Stimulated activated CD8-positive, alpha-beta memory T cell treated with anti-CD3 and anti-CD28 coated beads, Interleukin-7, amount 100 ng/mL, for 1 hour (primary cell): ENCODE results near the gene KIAA1217.

Experiments used
- DNase-seq, 2 donors: peaks; one replicate each; pipeline ENCODE4 v3.0.0-alpha.2; 2020; ENCODE audit warnings: low read depth in 2 of 2

Gene KIAA1217

DNA sequence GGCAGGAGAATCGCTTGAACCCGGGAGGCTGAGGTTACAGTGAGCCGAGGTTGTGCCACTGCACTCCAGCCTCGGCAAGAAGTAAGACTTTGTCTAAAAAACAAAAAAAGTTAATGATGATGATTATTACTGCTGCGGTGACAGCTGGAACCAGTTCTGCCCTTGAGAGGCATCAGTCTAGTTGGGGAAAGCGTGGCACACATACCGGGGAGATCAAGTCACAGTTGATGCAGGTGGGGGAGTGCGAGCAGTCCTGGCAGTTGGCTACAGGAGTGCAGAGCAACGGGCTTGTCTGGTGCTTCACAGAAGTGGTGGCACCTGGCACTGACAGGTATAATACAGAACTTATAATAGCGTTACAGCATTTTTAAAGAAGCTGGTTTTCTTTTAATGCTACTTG, 341.7 kb downstream of the KIAA1217 start:
- DNase-seq: no peak

DNA sequence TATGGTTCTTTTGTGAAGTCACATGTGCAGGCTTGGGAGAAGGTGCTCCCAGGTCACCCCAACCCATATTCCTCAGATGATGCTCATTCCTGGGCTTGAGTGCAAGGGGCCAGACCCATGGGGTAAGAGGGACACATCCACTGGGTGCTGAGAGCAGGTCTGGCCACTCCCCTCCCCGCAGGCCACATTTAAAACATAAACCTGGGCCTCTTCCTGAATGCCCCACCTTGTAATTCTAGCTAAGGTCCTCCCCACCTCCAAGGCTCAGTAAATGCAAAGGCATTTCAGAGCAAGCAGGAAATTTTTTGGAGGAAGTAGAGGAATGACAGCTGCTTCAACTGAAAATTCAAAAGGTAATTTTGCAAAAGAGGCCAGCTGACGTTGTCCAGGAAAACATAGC, 342.2 kb downstream of the KIAA1217 start:
- no peak for DNase-seq

DNA sequence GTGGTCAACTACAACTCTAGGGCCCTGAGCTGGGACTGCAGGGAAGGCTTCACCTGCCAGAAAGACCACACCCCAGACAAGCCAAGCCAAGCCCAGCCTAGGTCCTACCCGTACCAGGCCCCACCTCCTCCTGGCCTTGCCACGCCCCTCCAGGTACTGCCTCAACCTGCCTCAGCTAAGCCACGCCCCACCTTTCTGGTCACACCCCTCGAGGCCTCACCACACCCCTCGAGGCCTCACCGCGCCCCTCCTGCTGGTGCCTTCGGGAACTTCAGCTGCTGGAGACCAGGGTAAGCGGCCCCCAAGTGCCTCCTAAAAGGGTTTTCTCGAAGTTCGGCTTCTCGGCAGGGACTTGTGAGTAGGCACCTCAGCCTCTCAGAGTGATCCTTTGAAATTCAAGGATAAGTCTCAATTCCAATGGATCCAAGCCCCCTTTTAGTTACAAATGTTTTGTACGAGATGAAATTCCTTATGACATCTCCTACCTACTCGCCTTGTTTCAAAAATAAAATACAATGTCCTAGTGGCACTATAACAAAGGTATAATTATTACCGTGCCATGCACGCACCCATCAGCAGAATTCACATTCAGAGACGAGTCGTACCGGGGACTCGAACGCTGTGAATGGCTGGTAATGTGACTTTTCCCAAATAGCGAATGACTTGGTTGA, 343.5 kb downstream of the KIAA1217 start:
- DNase-seq: no peak

DNA sequence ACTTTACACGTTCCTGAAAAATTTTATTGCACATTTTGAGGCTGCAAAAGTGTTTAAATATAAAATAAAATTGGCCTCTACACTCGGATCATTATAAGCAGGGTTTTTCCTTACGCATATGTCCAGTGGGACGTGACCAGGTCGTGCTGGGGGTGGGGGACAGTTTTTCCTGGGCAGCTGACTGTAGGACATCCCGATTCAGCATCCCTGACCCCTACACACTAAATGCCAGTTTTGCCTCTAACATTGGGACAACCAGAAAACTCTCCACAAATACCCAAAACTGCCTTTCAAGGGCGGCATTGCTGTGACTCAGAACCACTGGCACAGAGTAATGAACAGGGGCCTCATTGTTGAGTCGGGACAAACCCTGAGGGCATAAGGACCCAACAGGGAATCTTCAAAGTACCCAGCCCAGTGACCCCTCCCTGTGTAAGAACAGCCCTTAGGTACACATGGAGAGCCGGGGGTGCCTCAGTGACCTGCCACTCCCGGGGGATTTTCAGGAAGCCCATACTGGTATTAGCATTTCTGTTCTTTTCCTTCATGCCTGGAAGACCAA, 344.2 kb downstream of the KIAA1217 start:
- no peak for DNase-seq

DNA sequence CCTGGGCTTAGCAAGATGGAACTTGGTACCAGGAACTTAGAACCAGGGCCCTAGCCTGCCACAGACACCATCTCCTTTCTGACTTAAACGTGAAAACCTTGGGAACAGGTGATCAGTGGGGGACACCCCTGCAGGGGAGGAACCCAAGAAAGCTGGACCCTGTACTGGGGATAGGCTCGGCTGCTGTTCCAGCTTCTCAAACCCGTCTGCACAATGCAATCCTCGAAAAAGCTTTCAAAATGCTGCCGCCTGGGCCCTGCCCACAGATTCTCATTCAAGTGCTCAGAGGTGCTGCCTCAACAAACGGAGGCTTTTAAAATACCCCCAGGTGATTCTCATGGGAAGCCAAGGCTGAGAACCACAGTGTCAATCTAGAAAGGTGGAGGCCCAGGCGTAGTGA, 345.1 kb downstream of the KIAA1217 start:
- no peak for DNase-seq

DNA sequence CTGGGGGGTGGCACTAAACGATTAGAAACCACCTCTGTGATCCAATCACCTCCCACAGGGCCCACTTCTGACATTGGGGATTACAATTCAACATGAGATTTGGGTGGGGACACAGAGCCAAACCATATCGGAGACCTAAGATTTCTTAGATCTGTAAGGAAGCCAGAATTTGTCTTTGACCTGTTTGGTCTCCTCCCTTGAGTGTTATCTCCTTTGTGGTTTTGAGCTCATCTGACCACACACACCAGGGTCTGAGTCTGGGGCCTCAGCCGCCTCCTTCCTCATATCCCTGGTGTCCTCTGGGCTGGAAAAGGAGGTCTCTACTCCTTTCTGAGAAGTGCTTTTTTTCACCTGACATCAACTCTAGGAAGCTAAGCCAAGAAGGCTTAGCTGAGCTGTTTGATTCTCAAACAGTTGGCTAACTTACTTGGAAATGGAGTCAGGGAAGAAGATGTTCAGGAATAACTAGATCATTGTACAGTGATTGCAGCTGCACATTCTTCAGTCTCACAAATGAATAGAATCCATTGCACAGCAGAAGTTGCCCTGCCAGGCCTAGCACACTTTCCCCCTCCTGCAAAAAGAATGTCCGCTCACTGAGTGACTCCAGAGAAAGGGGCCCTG, 347.3 kb downstream of the KIAA1217 start:
- DNase-seq: no peak

DNA sequence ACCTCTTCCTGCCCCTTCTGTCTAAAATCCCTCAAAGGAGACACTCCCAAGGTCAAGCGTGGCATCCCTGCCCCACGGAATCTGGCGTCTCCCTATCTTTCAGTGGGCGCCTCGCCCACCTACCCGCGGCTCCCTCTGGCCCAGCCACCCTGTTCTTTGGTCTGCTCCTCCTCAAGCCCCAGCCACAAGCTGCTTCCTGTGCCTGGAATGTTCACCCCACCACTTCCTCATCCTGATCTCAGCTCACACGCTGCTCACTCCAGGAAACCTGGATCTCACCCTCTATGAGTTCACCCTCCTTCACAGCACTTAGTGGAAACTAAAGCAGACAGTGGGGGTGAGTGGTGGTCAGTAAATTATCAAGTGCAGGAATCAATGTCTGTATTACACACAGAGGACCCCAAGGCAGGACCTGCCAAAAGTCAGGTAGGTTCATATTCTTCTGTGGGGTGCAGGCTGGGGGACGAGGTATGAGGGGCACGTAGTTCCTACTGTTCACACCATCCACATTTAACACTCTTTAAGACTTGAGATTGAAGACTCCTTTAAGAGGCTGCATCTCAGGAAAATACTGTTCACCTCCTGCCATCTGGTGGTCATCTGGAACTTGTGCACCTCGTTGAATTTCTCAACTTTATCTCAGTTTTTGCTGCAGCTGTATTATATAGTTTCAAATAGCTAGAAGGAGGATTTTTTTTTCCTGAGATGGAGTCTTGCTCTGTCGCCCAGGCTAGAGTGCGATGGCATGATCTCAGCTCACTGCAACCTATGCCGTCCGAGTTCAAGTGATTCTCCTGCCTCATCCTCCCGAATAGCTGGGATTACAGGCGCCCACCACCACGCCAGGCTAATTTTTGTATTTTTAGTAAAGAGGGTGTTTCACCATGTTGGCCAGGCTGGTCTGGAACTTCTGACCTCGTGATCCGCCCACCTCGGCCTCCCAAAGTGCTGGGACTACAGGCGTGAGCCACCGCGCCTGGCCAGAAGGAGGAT, 348.1 kb downstream of the KIAA1217 start:
- DNase-seq: no peak

DNA sequence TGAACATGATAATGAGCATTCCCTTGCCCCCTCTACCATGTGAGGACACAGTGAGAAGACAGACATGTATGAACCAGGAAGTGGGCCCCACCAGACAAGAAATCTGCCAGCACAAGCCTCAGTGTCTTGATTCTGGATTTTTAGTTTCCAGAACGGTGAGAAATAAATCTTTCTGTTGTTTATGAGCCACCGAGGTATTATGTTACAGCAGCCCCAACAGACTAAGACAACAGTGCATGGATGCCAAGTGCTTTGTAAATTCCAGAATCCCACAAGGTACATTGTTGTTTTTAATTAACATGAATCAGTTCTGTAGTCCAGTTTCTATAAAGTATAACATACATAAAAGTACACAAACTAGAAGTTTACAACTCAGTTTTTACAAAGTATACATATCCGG, 352.5 kb downstream of the KIAA1217 start:
- no peak for DNase-seq

DNA sequence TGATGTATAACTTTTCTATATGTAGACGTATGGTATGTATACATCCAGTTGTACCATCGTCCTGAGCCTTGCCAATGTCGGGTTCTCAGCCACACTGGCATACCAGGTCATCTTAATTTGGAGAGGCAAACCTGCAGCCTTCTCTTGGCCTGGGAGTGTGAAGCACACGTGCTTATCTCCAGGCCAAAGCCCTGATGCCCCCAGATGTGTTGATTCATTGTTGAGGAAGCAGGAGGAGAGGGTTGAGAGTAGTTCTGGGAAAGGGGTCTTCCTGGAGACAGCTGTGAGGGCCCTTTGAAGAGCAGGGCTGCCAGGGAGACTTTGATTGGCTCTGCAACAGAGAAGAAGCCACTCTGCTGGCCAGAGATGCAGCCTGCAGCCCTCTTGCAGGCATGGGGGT, 359.1 kb downstream of the KIAA1217 start:
- no peak for DNase-seq

DNA sequence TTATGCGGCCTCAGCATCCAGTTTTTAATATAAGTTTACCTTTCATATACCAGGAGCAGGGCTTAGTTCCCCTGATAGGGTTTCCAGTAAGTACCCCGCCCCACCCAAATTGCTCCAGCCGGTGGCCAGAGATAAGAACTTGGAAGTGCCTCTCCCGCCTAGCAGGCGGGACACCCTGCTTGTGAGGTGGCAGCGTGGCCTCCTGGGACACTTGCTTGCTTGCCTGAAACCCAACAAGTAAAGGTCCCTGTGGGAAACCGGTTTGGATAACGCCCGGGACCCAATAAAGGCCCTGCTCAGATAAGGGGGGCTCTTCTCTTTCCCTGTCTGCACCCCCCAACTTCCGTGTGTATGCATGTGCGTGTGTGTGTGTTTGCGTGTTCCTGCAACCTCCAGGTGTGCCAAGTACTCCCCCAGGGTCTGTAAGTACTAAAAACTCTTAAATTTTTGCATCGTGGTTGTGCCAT, 360.4 kb downstream of the KIAA1217 start:
- DNase-seq: no peak

DNA sequence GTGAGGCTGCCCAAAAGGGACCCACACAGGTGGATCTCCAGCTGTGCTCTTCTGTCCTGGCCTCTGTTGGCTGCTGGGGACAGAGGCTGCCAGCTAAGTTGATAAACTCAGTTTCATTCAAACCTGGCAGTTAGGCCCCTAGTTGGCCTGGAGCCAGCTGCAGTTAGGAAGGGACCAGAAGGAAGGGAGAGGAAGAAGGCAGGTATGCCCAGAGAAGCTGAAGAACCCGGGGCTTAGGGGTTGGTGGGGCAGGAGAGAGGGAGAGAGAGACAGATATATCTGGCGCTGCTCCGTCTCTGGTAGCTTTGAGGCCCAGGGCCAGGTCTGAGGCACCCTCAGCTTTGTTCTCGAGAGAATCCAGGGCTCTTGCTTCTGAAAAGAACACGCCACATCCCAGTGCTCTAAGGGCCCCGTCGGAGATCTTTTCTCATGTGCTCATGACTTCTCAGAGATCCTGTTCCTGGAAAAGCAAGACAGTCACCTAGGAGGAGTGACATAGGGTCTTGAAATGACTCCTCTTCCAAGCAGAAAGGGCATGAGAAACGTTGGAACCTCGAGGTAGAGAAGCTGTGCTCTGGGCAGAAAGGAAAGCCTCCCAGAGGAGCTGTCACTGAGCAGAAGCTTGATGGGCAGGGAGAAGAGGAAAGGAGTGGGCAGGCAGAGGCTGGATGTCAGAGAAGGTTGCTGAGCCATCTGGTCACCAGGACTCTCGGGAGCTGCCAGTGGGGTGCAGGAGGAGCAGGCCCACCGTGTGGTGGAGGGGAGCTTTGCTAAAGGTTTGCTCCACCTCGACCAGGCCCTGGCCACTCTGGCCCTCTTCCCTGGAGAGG, 361.1 kb downstream of the KIAA1217 start:
- no peak for DNase-seq

DNA sequence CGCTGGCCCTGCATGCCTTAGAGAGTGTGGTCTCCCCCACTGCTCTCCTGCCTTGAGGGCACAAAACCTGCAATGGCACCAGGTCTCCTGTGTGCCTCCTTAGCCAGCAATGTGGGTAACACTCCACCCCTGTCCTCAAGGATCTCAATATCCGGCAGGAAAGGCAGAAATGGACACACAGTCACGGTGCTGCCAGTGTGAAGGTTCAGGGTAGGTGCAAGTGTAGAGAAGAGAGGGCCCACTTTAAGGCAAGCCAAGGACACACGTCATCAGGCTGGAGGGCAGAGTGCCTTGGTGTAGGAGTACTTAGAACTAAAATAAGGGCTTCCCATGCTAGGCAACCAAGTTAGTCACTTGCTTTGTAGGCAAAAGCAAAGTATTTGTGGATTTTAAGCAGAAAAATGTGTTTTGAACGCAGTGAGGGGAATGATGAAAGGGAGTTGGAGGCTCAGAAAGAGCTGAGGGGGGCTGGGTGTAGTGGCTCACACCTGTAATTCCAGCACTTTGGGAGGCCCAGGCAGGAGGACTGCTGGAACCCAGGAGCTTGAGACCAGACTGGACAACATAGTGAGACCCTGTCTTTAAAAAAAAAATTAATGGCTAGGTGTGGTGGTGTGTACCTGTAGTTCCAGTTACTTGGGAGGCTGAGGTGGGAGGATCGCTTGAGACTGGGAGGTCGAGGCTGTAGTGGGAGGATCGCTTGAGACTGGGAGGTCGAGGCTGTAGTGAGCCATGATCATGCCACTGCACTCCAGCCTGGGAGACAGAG, 361.9 kb downstream of the KIAA1217 start:
- DNase-seq: no peak

DNA sequence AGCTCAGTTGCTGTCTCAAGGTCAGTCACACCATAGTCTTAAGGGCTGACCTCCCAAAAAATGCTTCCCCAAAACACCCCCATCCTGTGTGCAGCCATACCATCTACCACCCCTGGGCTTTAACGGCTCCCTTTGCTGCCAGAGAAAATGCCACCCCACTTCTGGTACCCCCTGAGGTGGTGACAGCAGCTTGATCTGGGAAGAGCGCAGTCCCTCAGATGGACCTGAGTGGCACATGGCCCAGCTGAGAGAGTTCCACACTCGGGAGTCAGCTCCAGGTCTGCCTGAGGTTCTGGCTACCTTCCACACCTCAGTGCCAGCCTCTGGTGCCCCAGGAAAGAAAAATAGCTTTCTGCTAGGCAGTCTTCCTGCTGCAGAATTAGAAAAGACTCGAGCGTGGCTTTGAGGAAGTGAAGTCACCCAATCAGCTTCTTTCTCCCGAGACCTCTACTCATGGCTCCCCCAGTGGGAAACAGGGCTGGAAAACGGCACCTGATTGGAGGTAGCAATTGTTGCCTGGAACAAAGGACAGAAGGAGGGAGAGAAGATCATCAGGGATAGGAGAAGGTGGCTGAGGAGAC, 363.0 kb downstream of the KIAA1217 start:
- DNase-seq: no peak

DNA sequence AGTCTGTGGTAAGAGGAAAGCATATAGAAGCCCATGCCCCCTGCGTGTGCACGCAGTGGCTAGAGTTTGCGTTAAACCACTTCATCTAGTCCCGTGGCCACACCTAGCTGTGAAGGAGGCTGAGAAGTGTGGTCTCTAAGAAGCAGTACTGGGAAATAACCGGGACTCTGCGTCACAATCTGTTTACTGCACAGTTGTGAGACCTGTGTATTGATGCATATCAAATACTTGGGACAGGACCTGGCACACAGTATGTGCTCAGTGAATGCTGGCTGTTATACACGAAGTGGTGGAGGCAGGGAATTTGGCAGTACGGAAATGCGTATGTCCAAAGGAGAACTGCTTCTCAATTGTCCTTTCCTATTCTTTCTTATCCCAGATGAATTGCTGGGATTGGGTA, 365.2 kb downstream of the KIAA1217 start:
- no peak for DNase-seq

DNA sequence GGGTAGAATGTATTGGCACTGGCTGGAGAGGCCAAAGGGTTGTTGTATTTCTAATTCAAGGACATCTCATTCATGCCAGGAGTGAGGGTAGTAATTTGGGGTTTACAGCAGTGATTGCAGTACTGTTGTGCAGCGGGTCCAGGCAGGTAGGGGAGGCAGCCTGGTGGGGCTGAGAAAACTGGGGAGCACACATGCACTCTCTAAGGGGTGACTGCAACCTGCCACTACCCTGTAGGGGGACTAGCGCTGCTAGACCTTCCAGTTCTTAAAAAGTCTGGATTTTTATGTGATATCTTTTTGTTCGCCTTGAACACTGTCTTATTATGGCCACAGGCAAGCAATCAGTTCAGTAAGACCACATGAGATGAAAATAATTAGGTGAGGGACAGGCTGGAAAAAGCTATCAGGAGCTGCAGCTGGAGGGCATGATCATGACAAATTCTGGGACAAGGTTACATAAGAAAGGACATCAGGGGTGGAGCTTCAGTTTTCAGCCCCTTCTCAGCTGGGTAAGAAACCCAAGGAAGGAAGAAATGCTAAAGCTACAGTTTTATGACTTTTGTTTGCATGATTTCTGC, 365.7 kb downstream of the KIAA1217 start:
- DNase-seq: no peak

DNA sequence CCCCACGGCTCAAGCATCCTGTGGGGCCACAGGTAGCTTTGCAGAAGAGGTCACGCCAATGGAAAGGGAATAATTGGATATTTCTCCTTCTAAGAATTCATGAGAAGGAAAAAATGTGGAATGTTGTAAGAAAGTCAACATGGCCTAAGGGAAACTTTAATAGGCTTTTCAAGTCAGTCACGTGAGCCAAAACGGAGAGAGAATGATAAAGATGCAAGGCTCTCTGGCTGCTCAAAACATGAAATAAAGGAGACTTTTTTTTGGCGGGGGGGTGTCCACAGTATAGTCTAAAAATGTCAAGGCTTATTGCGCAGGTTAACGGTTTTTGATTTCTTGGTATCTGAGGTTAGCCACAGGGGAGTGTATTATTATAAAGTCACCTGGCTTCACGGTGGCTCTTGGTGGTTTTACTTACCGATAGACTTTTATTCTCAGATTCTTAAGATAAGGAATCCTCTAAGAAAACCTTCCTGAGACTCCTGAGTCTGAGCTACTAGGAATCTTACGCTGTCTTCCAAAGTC, 366.6 kb downstream of the KIAA1217 start:
- DNase-seq: no peak

DNA sequence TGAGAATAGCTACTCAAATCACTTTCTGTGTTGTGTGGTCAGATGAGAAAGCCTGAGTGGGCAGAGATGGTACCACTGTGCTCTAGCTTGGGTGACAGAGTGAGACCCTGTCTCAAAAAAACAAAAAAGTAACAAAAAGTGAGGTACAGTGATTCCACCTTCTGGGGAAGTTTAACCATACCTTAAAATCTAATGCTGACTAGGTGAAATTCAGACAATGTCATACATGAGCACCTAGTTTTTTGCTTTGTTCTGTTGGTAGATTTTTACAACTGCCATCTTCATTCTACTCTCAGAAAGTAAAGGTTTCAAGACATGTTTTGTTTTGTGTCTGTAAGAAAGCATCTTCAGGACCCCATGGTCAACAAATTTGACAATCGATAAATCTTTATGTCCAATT, 370.5 kb downstream of the KIAA1217 start:
- DNase-seq: no peak

DNA sequence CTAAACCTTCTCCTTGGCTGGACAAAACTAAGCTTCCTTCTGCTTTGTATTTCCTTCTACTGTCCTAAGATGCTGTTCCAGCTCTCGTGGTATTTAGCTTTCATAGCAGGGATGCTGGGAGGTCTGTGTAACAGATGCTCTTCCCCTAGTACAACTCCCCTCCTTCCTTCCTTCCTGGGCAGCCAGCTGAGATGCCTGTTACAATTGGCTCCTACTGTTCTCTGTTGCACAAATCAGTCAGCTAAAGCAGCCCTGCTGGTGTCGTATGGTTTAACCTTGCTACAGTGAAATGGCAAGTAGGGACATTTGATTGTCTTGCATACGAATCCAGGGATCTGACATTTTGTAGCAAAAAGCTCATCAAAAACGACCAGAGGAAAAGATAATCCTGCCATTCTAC, 371.0 kb downstream of the KIAA1217 start:
- DNase-seq: no peak

DNA sequence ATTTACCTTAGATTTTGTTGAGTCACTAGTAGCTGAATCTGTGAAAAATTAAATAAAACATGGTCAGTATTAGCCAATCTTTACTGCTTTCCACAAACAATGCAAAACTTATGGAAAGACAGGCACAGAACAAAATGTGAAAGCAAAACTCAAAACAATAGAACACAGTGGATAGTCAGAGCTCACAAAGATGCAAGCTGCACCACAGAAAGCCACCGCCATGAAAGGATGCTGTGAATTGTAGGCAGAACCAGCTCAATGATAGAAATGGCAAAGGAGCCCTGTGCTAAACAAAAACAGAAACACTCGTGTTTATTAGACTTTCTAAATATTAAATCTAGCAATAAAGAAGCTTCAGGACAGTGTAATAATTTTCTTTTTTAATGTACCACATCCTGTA, 380.3 kb downstream of the KIAA1217 start:
- no peak for DNase-seq
